Panc1 (cell line): Measurements from ENCODE around the gene CALHM4. TPM values are rescaled to one million over a fixed set of nuclear protein-coding genes. Genes with fewer than 3 reads are reported as not detected.

ENCODE experiments used
- ATAC-seq: fragments of 200-7000 bp; cut with Tn5 transposase; 2 replicates; pipeline ENCODE4 v1.9.1; 2020; ENCODE audit warnings: mild to moderate bottlenecking, moderate library complexity
- BruUV-seq: library from RNA; stranded (reverse); fragments of 400-500 nt; replicated peaks from 2 replicates; lab custom pipeline; 2021; lab: Mats Ljungman, UMichigan
- CTCF ChIA-PET: fragments of 300-600 bp; sonication (Branson Sonifier 250); formaldehyde crosslinking; loops from one replicate; lab custom pipeline; 2022; ENCODE audit warnings: antibody characterized with exemption; lab: Charles Lee
- POLR2A ChIA-PET: fragments of 300-600 bp; sonication (Branson Sonifier 250); formaldehyde crosslinking; loops from one replicate; lab custom pipeline; 2022; ENCODE audit warnings: antibody characterized with exemption; lab: Charles Lee
- DNase-seq: peaks from one replicate; pipeline ENCODE4 v3.0.0-alpha.2; 2010; ENCODE audit warnings: low read depth, low spot score
- H3K27ac ChIP-seq: 2 replicates; pipeline ENCODE4 v1.5.1; 2011; ENCODE audit warnings: mild to moderate bottlenecking, low read length, inconsistent platforms
- H3K27me3 ChIP-seq: fragments of 200-500 bp; sonication (Bioruptor generic); 2 replicates; pipeline ENCODE4 v1.6.0; 2014; ENCODE audit warnings: low read length, inconsistent platforms; ENCODE audit not compliant: control insufficient read depth, insufficient read depth
- H3K36me3 ChIP-seq: fragments of 200-500 bp; sonication (Bioruptor generic); 2 replicates; pipeline ENCODE4 v1.5.1; 2014; ENCODE audit warnings: inconsistent platforms, mild to moderate bottlenecking, low read length, moderate library complexity; ENCODE audit not compliant: control insufficient read depth, insufficient read depth
- H3K4me1 ChIP-seq: 2 replicates; pipeline ENCODE4 v1.5.1; 2011; ENCODE audit warnings: inconsistent platforms, mild to moderate bottlenecking, low read length, moderate library complexity; ENCODE audit not compliant: control insufficient read depth, insufficient read depth
- H3K4me3 ChIP-seq, 2 experiments: 2 replicates each; pipeline ENCODE4 v1.5.1; 2011 to 2012; ENCODE audit warnings: low read depth in 2 of 2, low read length in 2 of 2, mild to moderate bottlenecking in 2 of 2, inconsistent platforms in 1 of 2, moderate library complexity in 1 of 2
- H3K9me3 ChIP-seq: fragments of 200-500 bp; sonication (Bioruptor generic); 2 replicates; pipeline ENCODE4 v1.5.1; 2014; ENCODE audit warnings: low read depth, mild to moderate bottlenecking, inconsistent platforms, low read length, moderate library complexity; ENCODE audit not compliant: control insufficient read depth, insufficient read depth
- CTCF ChIP-seq: fragments of 450-650 bp; IDR thresholded peaks from 2 replicates; pipeline ENCODE4 v1.5.1; 2017; ENCODE audit warnings: mild to moderate bottlenecking
- POLR2AphosphoS5 ChIP-seq: IDR thresholded peaks from 2 replicates; pipeline ENCODE4 v1.6.1; 2012; ENCODE audit warnings: mild to moderate bottlenecking, low read depth, low read length, moderate library complexity
- REST ChIP-seq, 2 experiments: IDR thresholded peaks; 2 replicates each; pipeline ENCODE4 v1.6.1; 2011 to 2012; ENCODE audit warnings: low read depth in 2 of 2, control low read depth in 1 of 2, low read length in 1 of 2, mild to moderate bottlenecking in 1 of 2, moderate library complexity in 1 of 2; ENCODE audit not compliant: insufficient read depth in 1 of 2
- SIN3A ChIP-seq: IDR thresholded peaks from 2 replicates; pipeline ENCODE4 v1.6.1; 2012; ENCODE audit warnings: low read depth, mild to moderate bottlenecking, low read length, moderate library complexity, borderline replicate concordance; ENCODE audit not compliant: insufficient read depth
- TCF7L2 ChIP-seq: IDR thresholded peaks from 2 replicates; pipeline ENCODE4 v1.6.1; 2011; ENCODE audit warnings: mild to moderate bottlenecking, low read depth, low read length, inconsistent platforms
- in situ Hi-C: cut with HindIII; loops from 2 replicates; pipeline ENCODE4 v1.10.0; 2016; ENCODE audit warnings: low sequenced_read_pairs, low pct_unique_long_range_greater_than_20kb
- intact Hi-C: fragments of 100-400 bp; cut with micrococcal nuclease; formaldehyde crosslinking; loops from one replicate; pipeline ENCODE4 v1.10.0; 2022; ENCODE audit not compliant: unreplicated experiment
- total RNA-seq: library from RNA; stranded (reverse); gene quantifications from one replicate; pipeline ENCODE4 v1.2.1, GENCODE V29; 2021; ENCODE audit not compliant: unreplicated experiment

Gene CALHM4
- total RNA-seq, 1 experiment from 2014 or later = not detected

GRCh38 chr6:116513224-116513875 is 40.2 kb upstream of the CALHM4 start:
- no peaks in the 10 kb centered on the region for H3K36me3 ChIP-seq
- ATAC-seq (no peak), DNase-seq (no peak)
- in situ Hi-C loops (no loop called here), intact Hi-C loops (no loop called here)
- 0 out of 2 replicates have a peak, but pooled peaks cover 4% of the 10 kb centered on the region for H3K4me1 ChIP-seq
- no peak overlapping the region for H3K4me3 ChIP-seq
- no peaks in the 10 kb centered on the region for H3K9me3 ChIP-seq
- ChIA-PET POLR2A (no interaction called here), CTCF (no interaction called here)
- H3K27ac ChIP-seq = no peak overlapping the region
- no peak; the same call in 1 of the 2 replicates for TF ChIP-seq CTCF
- TF ChIP-seq REST (IDR thresholded peaks at IDR 0.05; ENCODE audit: insufficient read depth in 1 of 2, low read depth in 2 of 2, low read length in 1 of 2) = no peak
- TF ChIP-seq SIN3A = no peak
- no peak for TF ChIP-seq TCF7L2
- TF ChIP-seq POLR2AphosphoS5 = no peak
- peaks cover 29% of the 10 kb centered on the region; the same call in 1 of the 2 replicates for H3K27me3 ChIP-seq
- BruUV-seq = no TSS peak

- POLR2A ChIA-PET = no interaction called here
- Histone ChIP-seq H3K27me3 (peaks cover 29% of the 10 kb centered on the region; the same call in 1 of the 2 replicates), H3K36me3 (no peaks in the 10 kb centered on the region), H3K9me3 (no peaks in the 10 kb centered on the region), H3K4me1 (0 out of 2 replicates have a peak, but pooled peaks cover 4% of the 10 kb centered on the region), H3K4me3 (no peak overlapping the region), H3K27ac (no peak overlapping the region)
- no peak for ATAC-seq
- DNase-seq = no peak
- in situ Hi-C loops (no loop called here), intact Hi-C loops (no loop called here)
- CTCF ChIA-PET = no interaction called here
- BruUV-seq = no TSS peak
- TF ChIP-seq REST (IDR thresholded peaks at IDR 0.05; ENCODE audit: insufficient read depth in 1 of 2, low read depth in 2 of 2, low read length in 1 of 2) = no peak
- TF ChIP-seq CTCF = no peak
- TF ChIP-seq TCF7L2 = no peak
- TF ChIP-seq POLR2AphosphoS5 = no peak
- no peak for TF ChIP-seq SIN3A
Observed at GRCh38 chr6:116514111-116514510, 39.4 kb upstream of the CALHM4 start.
